Cortex of kidney (tissue), 1 donor: ENCODE data around the gene KCNS1.

ENCODE experiments used
- DNase-seq: peaks from one replicate; lab custom pipeline; 2025; lab: John Stamatoyannopoulos, UW

The KCNS1 gene

DNA sequence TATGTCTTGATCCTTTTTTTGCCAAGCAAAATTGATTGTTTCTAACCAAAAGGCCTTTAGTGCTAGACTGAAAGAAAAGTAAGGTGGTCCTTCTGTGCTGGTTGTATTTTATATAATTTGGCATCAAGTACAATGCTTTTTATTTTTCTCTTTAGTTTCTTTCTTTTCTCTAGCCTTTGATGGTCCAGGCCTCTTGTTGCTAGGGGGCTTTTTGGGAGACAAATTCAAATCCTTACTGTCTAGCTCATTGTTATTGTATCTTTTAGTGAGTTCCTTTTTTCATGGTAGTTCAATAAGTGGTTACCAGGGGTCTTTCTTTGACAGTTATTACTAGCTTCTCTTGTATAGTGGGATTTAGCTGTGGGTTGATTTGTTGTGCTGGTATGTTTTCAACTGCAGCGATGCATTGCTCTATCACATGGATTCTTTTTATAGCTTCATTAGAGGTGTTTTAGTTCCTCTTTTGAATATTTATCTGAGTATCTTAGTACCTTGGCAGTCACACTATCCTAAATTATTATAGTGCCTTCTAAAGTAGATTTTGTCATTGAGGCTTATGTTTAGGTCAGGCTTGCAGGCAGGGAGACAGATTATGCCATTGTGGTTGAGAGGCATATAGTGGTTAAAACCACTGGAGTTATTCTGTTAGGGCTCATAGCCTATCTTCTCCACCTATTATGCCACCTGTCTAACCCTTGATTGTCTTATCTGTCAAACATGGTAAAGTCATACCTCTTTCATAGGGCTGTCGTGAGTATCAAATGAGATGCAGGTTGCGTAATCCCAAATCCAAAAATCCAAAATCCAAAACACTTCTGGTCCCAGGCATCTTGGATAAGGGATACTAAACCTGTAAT, 49.5 kb downstream of the KCNS1 start:
- DNase-seq = no peak

- no peak for DNase-seq
Measured at GRCh38 chr20:45049904-45050471, 50.9 kb downstream of the KCNS1 start.

DNA sequence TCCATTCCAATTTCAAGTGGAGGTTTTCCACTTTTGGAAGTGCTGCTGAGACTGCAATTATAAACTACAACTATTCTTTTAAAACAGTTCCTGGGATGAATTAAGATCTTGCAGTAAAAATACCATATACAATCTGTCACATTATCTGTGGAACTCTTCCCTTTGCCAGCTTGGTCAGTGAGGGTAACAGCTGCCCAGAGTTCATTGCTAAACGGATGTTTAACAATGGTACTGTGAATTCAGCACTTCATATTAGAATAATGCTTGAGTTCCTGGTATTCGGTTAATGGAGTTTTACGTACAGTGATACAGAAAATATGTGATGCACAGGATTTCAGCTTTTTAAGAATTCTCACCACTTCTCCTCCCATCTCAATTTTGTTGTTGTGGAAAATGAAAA, 51.5 kb downstream of the KCNS1 start:
- no peak for DNase-seq

DNA sequence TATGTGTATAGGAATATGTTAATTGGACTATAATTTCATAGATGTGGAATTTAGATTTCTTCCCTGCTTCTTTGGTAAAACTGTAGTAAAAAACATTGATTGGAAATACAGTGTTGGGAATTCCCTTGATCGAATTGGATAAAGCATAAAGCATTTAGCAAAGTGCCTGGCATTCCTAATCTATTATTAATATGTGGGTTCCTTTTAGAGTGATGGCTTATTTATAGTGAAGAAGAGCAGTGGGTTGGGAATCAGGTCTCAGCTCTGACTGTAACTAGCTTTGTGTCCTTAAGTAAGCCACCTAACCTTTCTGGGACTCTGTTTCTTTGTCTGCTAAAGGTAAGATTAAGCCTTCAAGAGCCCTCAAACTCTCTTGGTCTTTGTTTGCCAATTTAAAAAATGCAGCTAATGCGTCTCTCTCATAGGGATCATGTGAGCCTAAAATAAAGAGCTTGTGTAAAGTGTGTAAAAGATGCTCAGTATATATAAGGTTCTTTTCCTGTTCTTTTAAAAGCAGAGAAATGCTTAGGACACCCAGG, 53.3 kb downstream of the KCNS1 start:
- DNase-seq = no peak

DNA sequence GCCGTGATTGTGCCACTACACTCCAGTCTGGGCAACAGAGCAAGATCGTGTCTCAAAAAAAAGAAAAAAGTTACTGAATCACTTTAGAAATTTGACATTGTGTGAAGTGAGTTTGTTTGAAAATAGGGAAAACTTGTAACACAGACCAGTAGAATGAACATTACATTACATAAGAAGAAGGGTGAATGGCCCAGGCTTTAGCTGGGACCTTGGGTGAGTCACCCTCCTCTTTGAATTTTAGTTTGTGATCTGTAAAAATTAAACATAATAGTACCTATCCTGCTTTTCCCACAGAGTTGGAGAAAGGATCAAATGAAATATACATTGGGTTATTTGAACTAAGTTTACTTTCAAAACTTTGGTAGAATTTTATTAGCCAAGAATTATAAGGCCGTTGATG, 56.3 kb downstream of the KCNS1 start:
- no peak for DNase-seq

DNA sequence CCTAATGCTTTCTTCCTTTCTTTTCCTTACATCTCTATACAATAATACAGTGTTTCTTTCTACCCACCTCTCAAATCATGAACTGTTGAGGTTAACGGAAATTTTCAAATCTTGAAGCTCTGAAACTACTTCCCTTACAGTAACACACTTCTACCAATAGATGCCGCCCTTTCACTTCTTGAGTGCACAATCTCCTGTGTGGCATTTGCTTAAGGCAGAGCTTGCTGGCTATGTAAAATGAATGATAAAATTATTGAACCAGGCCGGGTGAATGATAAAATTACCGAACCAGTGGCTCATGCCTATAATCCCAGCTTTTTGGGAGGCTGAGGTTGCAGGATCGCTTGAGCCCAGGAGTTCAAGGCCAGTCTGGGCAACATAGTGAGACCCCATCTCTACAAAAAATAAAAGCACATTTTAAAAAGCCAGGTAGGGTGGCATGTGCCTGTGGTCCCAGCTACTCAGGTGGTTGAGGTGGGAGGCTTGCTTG, 56.8 kb downstream of the KCNS1 start:
- DNase-seq = no peak

DNA sequence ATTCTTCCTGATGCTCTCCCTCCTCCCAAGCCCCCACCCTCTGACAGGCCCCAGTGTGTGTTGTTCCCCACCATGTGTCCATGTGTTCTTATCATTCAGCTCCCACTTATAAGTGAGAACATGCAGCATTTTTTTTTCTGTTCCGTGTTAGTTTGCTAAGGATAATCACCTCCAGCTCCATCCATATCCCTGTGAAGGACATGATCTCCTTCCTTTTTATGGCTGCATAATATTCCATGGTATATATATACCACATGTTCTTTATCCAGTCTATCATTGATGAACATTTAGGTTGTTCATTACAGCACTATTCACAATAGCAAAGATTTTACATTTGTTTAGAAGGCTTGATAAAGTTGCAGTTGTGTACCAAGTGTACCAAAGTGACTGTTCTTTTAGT, 57.9 kb downstream of the KCNS1 start:
- DNase-seq = no peak
